HG03520 (cell line): ENCODE measurements around the gene PHF8.

ENCODE experiments used
- ATAC-seq: cut with Tn5 transposase; IDR thresholded peaks from one replicate; pipeline ENCODE4 v1.9.1; 2021; ENCODE audit warnings: mild to moderate bottlenecking, moderate library complexity; ENCODE audit not compliant: unreplicated experiment

PHF8 gene

DNA sequence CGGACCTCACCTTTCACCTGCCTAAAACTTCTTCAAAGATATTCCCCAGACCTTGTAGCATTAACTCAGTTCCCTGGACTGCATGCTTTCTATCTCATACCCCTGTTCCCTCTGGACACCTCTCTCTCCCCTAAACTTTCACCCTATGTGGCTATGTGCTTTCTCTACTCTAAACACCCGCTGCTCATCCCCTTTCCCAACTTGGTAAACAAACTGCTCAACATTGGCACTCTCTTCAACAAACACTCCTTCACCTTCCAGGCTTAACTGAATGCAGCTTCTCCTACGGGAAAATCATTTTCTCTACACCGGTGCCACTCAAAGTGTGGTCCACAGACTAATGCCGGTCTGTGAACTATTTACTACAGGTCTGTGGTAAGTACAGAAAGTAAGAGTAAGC lies 19.9 kb downstream of the PHF8 start:
- no peak for ATAC-seq

GRCh38 chrX:54012830-54013500 lies 31.3 kb downstream of the PHF8 start:
- ATAC-seq: no peak

DNA sequence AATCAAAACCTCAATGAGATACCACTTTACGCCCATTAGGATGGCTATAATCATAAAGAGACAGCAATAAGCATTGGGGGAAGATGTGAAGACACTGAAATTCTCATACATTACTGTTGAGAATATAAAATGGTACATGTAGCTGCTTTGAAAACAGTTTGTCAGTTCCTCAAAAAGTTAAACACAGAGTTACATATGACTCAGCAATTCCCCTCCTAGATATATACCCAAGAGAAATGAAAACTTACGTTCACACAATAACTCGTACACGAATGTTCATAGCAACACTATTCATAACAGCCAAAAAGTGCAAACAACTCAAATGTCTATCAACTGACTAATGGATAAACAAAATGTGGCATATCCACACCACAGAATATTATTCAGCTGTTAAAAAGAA lies 36.6 kb downstream of the PHF8 start:
- ATAC-seq: no peak

DNA sequence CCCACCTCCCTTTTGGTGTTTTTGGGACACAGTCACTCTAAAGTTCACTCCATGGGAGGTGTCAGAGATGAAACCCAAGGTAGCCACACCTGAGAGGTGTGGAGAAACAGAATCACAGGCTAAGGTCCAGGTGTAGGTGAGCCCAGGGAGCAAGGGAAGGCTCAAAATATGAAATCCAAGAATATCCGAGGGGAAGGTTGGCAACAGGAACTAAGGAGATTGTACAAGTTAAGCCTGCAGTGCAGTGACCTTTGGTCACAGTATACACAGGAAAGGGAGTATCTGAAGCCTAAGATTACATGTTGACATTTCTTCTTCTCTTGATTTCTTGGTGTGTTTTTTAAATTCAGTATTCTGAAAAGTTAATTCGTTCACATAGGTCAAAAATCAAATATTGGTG lies 46.5 kb downstream of the PHF8 start:
- ATAC-seq: no peak

- ATAC-seq: no peak
Observed at GRCh38 chrX:53992589-53992988, 51.7 kb downstream of the PHF8 start.

DNA sequence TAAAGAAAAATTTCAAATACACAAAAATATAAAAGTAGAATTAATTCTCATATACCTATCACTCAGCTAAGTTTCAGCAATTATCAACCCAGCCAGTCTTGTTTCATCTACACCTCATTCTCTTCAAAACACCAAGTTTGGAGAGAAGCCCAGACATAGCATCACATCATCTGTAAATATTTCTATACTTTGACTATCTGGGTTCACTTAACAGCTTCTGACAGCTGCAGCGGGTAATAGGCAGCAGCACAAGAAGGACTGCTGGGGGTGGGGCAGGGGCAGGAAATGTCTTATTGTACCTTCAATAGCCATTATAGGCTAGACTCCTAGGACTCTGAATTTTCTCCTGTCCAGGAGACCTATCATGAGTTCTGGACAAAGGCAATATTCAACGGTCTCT lies 54.1 kb downstream of the PHF8 start:
- no peak for ATAC-seq

- no peak for ATAC-seq
Observed at GRCh38 chrX:53984895-53985294, 59.4 kb downstream of the PHF8 start.

GRCh38 chrX:53974529-53974928 lies 69.7 kb downstream of the PHF8 start:
- no peak for ATAC-seq

- ATAC-seq: no peak
Observed at GRCh38 chrX:53969540-53969939, 74.7 kb downstream of the PHF8 start.

DNA sequence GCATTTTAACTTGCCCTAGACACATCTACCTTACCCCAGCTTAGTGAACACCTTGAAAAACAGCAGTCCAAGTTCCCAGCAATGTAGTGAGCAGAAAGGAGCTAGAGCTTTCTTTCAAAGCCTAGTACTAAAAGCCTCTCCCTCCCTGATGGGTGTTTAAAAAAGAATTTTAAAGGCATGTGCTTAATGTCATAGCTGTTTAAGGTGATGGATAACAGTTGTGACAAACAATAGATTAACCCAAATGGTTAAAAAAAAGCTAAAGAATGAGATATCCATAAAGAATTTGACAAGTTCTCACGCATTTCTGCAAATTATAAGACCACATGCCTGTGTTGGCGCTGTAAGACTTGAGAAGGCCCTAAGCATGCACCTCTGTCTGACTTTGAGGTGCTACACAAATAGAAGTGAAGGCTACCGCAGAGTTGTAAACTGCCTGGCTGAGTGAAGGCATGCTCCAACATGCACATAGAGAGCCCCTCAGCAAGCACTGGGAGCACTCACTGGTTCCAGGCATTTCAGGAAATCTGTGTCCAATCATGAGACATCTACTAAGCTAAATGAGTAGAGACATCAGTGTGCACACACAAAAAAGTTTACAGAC lies 94.0 kb downstream of the PHF8 start:
- no peak for ATAC-seq

GRCh38 chrX:53940180-53940579 lies 104.1 kb downstream of the PHF8 start:
- no peak for ATAC-seq

GRCh38 chrX:53939127-53939526 lies 105.1 kb downstream of the PHF8 start:
- no peak for ATAC-seq

DNA sequence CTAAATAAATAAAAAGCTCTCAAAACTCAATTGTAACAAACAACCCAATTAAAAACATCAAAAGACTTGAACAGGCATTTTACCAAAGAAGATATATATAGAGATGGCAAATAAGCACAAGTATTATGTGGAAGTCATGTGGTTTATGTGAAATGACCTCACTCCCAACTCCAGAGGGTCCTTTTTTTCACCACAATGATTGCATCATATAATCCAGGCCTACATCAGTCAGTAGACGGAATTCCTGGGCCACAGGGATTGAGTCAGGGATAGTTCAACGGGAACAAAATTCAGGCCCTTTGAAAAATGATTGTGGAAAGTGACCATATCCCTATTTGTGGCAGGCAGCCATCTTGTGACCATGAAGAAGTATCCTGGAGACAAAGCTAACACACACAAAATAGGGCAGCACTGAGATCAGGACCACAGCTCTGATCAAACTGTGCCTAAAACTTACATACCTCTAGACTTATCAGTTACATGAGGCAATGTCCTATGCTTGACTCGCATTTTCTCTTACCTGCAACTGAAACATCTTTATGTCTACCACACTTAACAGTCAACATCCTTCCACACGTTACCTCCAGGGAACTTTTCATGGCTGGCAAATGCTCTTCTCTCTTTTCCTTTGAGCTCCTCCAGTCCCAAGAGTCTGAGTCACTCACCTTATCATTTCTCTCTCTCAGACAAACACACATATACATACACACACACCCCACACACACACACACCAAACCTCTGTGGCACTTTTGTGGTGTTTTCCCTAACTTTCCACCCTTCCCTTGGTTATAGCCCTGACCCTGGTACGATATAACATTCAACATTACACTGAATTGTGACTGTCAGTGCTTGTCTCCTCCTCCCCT lies 113.5 kb downstream of the PHF8 start:
- no peak for ATAC-seq

DNA sequence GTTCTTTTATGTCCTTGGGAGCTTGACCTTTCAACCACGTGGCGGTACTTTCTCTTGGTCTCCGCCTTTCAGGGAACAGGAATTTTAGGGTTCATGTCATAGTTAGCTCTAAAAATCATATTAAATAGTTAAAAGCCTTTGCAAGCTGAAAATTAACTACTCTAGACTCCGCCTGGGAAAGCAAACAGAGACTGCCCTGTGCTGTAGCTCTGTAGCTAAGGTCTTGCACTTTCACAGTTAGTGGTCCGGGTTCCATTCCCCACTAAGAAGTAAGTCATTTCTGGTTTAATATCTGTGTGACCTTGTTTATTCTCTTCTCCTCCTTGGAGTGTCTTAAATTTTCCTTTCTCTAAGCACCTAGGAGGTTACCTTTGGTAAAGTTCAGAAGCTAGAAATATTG lies 118.2 kb downstream of the PHF8 start:
- no peak for ATAC-seq

DNA sequence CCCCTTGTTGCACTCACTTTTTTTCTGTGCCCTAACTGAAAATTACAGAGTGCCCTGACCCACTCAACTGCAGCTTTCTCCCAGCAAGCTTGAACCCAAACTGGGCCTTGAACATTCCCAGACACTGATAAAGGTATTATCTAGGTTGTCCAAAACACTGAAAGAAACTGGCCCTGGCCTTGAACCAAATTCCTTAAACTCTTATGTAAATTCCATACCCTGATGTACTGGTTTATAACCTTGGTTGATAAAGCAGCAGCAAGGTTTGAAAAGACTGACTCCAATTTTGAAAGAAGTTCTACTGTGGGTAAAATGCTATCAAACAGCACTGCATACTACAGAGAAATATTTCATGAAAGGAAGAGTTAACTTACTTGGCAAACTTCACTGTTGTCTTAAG lies 125.6 kb downstream of the PHF8 start:
- no peak for ATAC-seq

GRCh38 chrX:53900623-53901022 lies 143.7 kb downstream of the PHF8 start:
- no peak for ATAC-seq

DNA sequence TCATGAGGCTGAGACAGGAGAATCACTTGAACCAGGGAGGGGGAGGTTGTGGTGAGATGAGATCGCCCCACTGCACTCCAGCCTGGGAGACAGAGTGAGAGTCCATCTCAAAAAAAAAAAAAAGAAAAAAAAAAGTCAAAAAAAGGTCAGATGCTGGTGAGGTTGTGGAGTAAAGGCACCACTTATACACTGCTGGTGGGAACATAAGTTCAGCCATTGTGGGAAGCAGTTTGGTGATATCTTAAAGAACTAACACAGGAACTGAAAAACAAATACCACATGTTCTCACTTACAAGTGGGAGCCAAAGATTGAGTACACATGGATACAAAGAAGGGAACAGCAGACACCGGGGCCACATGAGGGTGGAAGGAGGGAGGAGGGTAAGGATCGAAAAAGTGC lies 149.0 kb downstream of the PHF8 start:
- no peak for ATAC-seq
